ENCODE data around the gene OR51B4. TPM values are rescaled to one million over a fixed set of nuclear protein-coding genes. Genes with fewer than 3 reads are reported as not detected.

The OR51B4 gene
- total RNA-seq, 1 experiment from 2014 or later: 43.7 TPM

DNA sequence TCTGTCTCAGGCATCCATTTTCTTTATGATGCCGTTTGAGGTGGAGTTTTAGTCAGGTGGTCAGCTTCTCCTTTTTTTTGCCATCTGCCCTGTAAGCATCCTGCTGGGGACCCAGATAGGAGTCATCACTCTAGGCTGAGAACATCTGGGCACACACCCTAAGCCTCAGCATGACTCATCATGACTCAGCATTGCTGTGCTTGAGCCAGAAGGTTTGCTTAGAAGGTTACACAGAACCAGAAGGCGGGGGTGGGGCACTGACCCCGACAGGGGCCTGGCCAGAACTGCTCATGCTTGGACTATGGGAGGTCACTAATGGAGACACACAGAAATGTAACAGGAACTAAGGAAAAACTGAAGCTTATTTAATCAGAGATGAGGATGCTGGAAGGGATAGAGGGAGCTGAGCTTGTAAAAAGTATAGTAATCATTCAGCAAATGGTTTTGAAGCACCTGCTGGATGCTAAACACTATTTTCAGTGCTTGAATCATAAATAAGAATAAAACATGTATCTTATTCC is 21.1 kb downstream of the OR51B4 start:
- DNase-seq (ENCODE audit: low read depth, low spot score): peak; percentile 97
- H3K4me2 ChIP-seq (ENCODE audit: low read length): peak overlapping the region; percentile 62
- peaks cover 18 to 39% of the 10 kb centered on the region in 2 experiments for H3K4me1 ChIP-seq (ENCODE audit: control insufficient read depth in 1 of 2, insufficient read depth in 2 of 2, low read length in 2 of 2)
- ATAC-seq: peak; percentile 97
- no peak overlapping the region for H3K9ac ChIP-seq (ENCODE audit: low read length)
- no peaks in the 10 kb centered on the region; a peak in 1 of 4 replicates for H3K36me3 ChIP-seq (ENCODE audit: control insufficient read depth in 1 of 2, insufficient read depth in 2 of 2, low read length in 2 of 2)
- H4K20me1 ChIP-seq (ENCODE audit: insufficient read depth): no peaks in the 10 kb centered on the region
- H3K9me3 ChIP-seq (ENCODE audit: control insufficient read depth in 1 of 2, insufficient read depth in 1 of 2, low read depth in 1 of 2, low read length in 2 of 2): no peaks in the 10 kb centered on the region
- H3K79me2 ChIP-seq (ENCODE audit: insufficient read depth, low read length): no peaks in the 10 kb centered on the region
- ChIA-PET POLR2A (no interaction called here), RAD21 (ENCODE audit: low non-redundant PET in 1 of 2, low total read pairs in 2 of 2, uncharacterized antibody in 2 of 2, unreplicated experiment in 2 of 2) (no interaction called here), CTCF (interaction anchor here (0.6 to 1.6 kb wide), 2 partner anchors 11 to 84 kb away, joined by 3 to 6 read pairs; no protein-coding TSS in a partner anchor)
- no peaks in the 10 kb centered on the region for H3K27me3 ChIP-seq (ENCODE audit: insufficient read depth, low read length)
- no peaks in the 10 kb centered on the region for H3K9me2 ChIP-seq (ENCODE audit: insufficient read depth)
- H3K4me3 ChIP-seq (replicated peaks in 1 of 2; ENCODE audit: low read depth in 1 of 2, low read length in 2 of 2): no peak overlapping the region
- intact Hi-C loops (cut with micrococcal nuclease): no loop called here
- peak overlapping the region; percentile 26; the same call in 1 of the 2 replicates for H3K27ac ChIP-seq (ENCODE audit: low read depth, low read length)
- no TSS peak for BruUV-seq (replicated peaks)
- no peak overlapping the region for H2AFZ ChIP-seq (ENCODE audit: low read depth, low read length, poor library complexity, severe bottlenecking)
- TF ChIP-seq, protein P1, sequence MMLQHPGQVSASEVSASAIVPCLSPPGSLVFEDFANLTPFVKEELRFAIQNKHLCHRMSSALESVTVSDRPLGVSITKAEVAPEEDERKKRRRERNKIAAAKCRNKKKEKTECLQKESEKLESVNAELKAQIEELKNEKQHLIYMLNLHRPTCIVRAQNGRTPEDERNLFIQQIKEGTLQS (IDR thresholded peaks at IDR 0.05): peak; percentile 71
- TF ChIP-seq EGR1 (IDR thresholded peaks at IDR 0.05; ENCODE audit: low read depth) (peak; percentile 91), FOSL1 (IDR thresholded peaks at IDR 0.05; ENCODE audit: low read depth) (peak; percentile 100), EZH2 (IDR thresholded peaks at IDR 0.05) (no peak), SIN3A (IDR thresholded peaks at IDR 0.05; ENCODE audit: low read depth) (peak; percentile 87), ELF1 (IDR thresholded peaks at IDR 0.05; ENCODE audit: borderline replicate concordance, low read depth) (no peak), EZH2phosphoT487 (IDR thresholded peaks at IDR 0.05; ENCODE audit: borderline replicate concordance) (no peak), POLR2AphosphoS5 (IDR thresholded peaks at IDR 0.05; ENCODE audit: low read depth, low read length) (peak; percentile 60), SRF (IDR thresholded peaks at IDR 0.05; ENCODE audit: low read depth) (peak; percentile 88), ZNF274 (IDR thresholded peaks at IDR 0.05; ENCODE audit: low read depth, low read length) (no peak), CEBPB (IDR thresholded peaks at IDR 0.05; ENCODE audit: low read depth) (peak; percentile 59; the same call in 1 of the 2 replicates), TCF7L2 (IDR thresholded peaks at IDR 0.05; ENCODE audit: borderline replicate concordance, extremely low read depth, insufficient read depth, insufficient read length) (peak; percentile 21), YY1 (IDR thresholded peaks at IDR 0.05; ENCODE audit: extremely low read depth, insufficient replicate concordance, low read depth, low read length) (peak; percentile 26), POLR2A (IDR thresholded peaks at IDR 0.05; ENCODE audit: borderline replicate concordance, extremely low read depth, insufficient read depth, insufficient read length) (no peak), CBX3 (IDR thresholded peaks at IDR 0.05; ENCODE audit: low read depth) (peak; percentile 93), SP1 (IDR thresholded peaks at IDR 0.05; ENCODE audit: low read depth) (peak; percentile 93)
- TF ChIP-seq, protein P2, sequence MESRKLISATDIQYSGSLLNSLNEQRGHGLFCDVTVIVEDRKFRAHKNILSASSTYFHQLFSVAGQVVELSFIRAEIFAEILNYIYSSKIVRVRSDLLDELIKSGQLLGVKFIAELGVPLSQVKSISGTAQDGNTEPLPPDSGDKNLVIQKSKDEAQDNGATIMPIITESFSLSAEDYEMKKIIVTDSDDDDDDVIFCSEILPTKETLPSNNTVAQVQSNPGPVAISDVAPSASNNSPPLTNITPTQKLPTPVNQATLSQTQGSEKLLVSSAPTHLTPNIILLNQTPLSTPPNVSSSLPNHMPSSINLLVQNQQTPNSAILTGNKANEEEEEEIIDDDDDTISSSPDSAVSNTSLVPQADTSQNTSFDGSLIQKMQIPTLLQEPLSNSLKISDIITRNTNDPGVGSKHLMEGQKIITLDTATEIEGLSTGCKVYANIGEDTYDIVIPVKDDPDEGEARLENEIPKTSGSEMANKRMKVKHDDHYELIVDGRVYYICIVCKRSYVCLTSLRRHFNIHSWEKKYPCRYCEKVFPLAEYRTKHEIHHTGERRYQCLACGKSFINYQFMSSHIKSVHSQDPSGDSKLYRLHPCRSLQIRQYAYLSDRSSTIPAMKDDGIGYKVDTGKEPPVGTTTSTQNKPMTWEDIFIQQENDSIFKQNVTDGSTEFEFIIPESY (IDR thresholded peaks at IDR 0.05; ENCODE audit: extremely low read depth, insufficient replicate concordance, low read length): peak; percentile 8
- TF ChIP-seq, protein P3, sequence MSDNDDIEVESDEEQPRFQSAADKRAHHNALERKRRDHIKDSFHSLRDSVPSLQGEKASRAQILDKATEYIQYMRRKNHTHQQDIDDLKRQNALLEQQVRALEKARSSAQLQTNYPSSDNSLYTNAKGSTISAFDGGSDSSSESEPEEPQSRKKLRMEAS (IDR thresholded peaks at IDR 0.05): peak; percentile 66
- TF ChIP-seq, protein P4, sequence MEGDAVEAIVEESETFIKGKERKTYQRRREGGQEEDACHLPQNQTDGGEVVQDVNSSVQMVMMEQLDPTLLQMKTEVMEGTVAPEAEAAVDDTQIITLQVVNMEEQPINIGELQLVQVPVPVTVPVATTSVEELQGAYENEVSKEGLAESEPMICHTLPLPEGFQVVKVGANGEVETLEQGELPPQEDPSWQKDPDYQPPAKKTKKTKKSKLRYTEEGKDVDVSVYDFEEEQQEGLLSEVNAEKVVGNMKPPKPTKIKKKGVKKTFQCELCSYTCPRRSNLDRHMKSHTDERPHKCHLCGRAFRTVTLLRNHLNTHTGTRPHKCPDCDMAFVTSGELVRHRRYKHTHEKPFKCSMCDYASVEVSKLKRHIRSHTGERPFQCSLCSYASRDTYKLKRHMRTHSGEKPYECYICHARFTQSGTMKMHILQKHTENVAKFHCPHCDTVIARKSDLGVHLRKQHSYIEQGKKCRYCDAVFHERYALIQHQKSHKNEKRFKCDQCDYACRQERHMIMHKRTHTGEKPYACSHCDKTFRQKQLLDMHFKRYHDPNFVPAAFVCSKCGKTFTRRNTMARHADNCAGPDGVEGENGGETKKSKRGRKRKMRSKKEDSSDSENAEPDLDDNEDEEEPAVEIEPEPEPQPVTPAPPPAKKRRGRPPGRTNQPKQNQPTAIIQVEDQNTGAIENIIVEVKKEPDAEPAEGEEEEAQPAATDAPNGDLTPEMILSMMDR (IDR thresholded peaks at IDR 0.05 in 2 of 3, conservative IDR thresholded peaks at IDR 0.05 in 1 of 3; ENCODE audit: borderline replicate concordance in 1 of 3, insufficient read depth in 1 of 3, low read depth in 2 of 3, low read length in 2 of 3): no peak
- TF ChIP-seq, protein P5, sequence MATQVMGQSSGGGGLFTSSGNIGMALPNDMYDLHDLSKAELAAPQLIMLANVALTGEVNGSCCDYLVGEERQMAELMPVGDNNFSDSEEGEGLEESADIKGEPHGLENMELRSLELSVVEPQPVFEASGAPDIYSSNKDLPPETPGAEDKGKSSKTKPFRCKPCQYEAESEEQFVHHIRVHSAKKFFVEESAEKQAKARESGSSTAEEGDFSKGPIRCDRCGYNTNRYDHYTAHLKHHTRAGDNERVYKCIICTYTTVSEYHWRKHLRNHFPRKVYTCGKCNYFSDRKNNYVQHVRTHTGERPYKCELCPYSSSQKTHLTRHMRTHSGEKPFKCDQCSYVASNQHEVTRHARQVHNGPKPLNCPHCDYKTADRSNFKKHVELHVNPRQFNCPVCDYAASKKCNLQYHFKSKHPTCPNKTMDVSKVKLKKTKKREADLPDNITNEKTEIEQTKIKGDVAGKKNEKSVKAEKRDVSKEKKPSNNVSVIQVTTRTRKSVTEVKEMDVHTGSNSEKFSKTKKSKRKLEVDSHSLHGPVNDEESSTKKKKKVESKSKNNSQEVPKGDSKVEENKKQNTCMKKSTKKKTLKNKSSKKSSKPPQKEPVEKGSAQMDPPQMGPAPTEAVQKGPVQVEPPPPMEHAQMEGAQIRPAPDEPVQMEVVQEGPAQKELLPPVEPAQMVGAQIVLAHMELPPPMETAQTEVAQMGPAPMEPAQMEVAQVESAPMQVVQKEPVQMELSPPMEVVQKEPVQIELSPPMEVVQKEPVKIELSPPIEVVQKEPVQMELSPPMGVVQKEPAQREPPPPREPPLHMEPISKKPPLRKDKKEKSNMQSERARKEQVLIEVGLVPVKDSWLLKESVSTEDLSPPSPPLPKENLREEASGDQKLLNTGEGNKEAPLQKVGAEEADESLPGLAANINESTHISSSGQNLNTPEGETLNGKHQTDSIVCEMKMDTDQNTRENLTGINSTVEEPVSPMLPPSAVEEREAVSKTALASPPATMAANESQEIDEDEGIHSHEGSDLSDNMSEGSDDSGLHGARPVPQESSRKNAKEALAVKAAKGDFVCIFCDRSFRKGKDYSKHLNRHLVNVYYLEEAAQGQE (IDR thresholded peaks at IDR 0.05; ENCODE audit: low read depth): no peak
